Heart right ventricle (tissue), 16 donors: Measurements from ENCODE around the gene CACNG1. TPM values are rescaled to one million over a fixed set of nuclear protein-coding genes. Genes with fewer than 3 reads are reported as not detected.

Experiments used
- ATAC-seq, 8 donors: fragments of 200-7000 bp; cut with Tn5 transposase; one replicate each; pipeline ENCODE4 v1.9.1; 2020; ENCODE audit warnings: mild to moderate bottlenecking in 8 of 8, moderate library complexity in 8 of 8, moderate number of reproducible peaks in 1 of 8
- DNase-seq, 2 donors: peaks; one replicate each; pipeline ENCODE4 v3.0.0-alpha.2; 2020
- H3K27ac ChIP-seq, 10 donors: fragments of 200-600 bp; sonication (generic) in 2 of 10; one replicate each; pipeline versions ENCODE4 v1.5.0 to v1.8.0; 2020 to 2022; ENCODE audit warnings: mild to moderate bottlenecking in 3 of 10
- H3K27me3 ChIP-seq, 7 donors: fragments of 200-600 bp; one replicate each; pipeline ENCODE4 v1.8.0; 2021 to 2022; ENCODE audit warnings: mild to moderate bottlenecking in 2 of 7
- H3K36me3 ChIP-seq, 9 donors: fragments of 200-600 bp; sonication (generic) in 1 of 9; one replicate each; pipeline versions ENCODE4 v1.5.0 to v1.8.0; 2020 to 2022; ENCODE audit warnings: mild to moderate bottlenecking in 2 of 9
- H3K4me1 ChIP-seq, 9 donors: fragments of 200-600 bp; sonication (generic) in 1 of 9; one replicate each; pipeline versions ENCODE4 v1.5.0 to v1.8.0; 2020 to 2022; ENCODE audit warnings: mild to moderate bottlenecking in 4 of 9
- H3K4me3 ChIP-seq, 10 donors: fragments of 200-600 bp; sonication (generic) in 2 of 10; one replicate each; pipeline versions ENCODE4 v1.5.0 to v1.8.0; 2020 to 2022; ENCODE audit warnings: mild to moderate bottlenecking in 7 of 10, moderate library complexity in 2 of 10
- H3K9me3 ChIP-seq, 11 donors: fragments of 200-600 bp in 10 of 11; sonication (generic) in 2 of 11; one replicate each; pipeline versions ENCODE4 v1.5.0 to v1.8.0; 2013 to 2022; ENCODE audit warnings: mild to moderate bottlenecking in 2 of 11, control low read depth in 1 of 11, moderate library complexity in 1 of 11
- WGBS, 2 donors: extraction: QIAGEN DNeasy Blood & Tissue Kit; methylation state at CpG; one replicate each; pipeline ENCODE4 v1.1.7; 2013; ENCODE audit warnings: inconsistent platforms in 1 of 2; 5-methylcytosine and 5-hydroxymethylcytosine counted together
- intact Hi-C, 10 donors: fragments of 100-400 bp; cut with DNase I; formaldehyde crosslinking; loops; one replicate each; pipeline versions ENCODE4 v1.11.1 to v1.14.2; 2022
- polyA plus RNA-seq, 2 donors: library from polyadenylated mRNA; stranded (reverse); fragments of 200-250 nt; gene quantifications; one replicate each; pipeline ENCODE4 v1.2.3, GENCODE V29; 2013
- total RNA-seq, 10 donors: library from RNA; stranded (reverse); fragmentation: NEBNext Ultra II Directional in 3 of 10; extraction: Animal tissue kit (Norgen Biotek cat#: 25700) in 3 of 10; gene quantifications; one replicate each; pipeline versions ENCODE4 v1.2.1 to v1.2.4, GENCODE V29; 2021 to 2023
- TF ChIP-seq, protein P1 (sequence below), 9 donors: fragments of 200-600 bp; sonication (generic) in 2 of 9; IDR thresholded peaks; one replicate each; pipeline versions ENCODE4 v1.5.0 to v1.8.0; 2021 to 2022; ENCODE audit warnings: antibody characterized with exemption in 9 of 9, mild to moderate bottlenecking in 5 of 9, moderate library complexity in 1 of 9
- donor health status: Arrhythmogenic right ventricular cardiomyopathy.
- donor health status: ischemic (EF 13 %, LVEDD 7.1; RV severe dilation, severe dysfunction).
- donor health status: healthy with polysubstance abuse.
- donor health status: DM: no; HTN: yes; CAD: no.
- donor health status: DM: no; HTN: no; CAD: no.
- donor health status: ischemic (EF 25% LVEDD 6.9; RV normal size, moderate dysfunction).
- donor health status: ischemic (EF 25% LVEDD 5.7; RV mildly dilated, moderate dysfunction).
- donor health status: healthy.
- donor health status: DM: yes; HTN: yes; CAD: no.
- donor health status: Ischemic cardiomyopathy.
- donor health status: ischemic (EF 35%, LVEDD 5.7; RV mildly dilated, moderate dysfunction).
- donor health status: nonischemic (EF 11% LVEDD 7.7; RV severe dilation, severe dysfunction).
- donor health status: DM: yes; HTN: yes; CAD: no.
- donor health status: PGD.
- donor health status: ischemic (EF 29% LVEDD 5.4; RV normal size, mild dysfunction).
- donor health status: nonischemic (EF 23%, LVEDD 6.1; RV moderate dilation, normal function).

Gene CACNG1
- total and polyA plus RNA-seq, 12 donors: 0.26 TPM; not detected in 11

- ATAC-seq (no peak), DNase-seq (no peak)
- Histone ChIP-seq H3K27me3 (peaks cover 0 to 25% (median 4%) of the 10 kb centered on the region in 7 donors), H3K36me3 (no peaks in the 10 kb centered on the region), H3K4me3 (no peak overlapping the region), H3K9me3 (peaks cover 0 to 14% (median 0%) of the 10 kb centered on the region in 11 donors), H3K4me1 (no peaks in the 10 kb centered on the region), H3K27ac (no peak overlapping the region)
- intact Hi-C loops: no loop called here
- TF ChIP-seq, protein P1, sequence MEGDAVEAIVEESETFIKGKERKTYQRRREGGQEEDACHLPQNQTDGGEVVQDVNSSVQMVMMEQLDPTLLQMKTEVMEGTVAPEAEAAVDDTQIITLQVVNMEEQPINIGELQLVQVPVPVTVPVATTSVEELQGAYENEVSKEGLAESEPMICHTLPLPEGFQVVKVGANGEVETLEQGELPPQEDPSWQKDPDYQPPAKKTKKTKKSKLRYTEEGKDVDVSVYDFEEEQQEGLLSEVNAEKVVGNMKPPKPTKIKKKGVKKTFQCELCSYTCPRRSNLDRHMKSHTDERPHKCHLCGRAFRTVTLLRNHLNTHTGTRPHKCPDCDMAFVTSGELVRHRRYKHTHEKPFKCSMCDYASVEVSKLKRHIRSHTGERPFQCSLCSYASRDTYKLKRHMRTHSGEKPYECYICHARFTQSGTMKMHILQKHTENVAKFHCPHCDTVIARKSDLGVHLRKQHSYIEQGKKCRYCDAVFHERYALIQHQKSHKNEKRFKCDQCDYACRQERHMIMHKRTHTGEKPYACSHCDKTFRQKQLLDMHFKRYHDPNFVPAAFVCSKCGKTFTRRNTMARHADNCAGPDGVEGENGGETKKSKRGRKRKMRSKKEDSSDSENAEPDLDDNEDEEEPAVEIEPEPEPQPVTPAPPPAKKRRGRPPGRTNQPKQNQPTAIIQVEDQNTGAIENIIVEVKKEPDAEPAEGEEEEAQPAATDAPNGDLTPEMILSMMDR (IDR thresholded peaks at IDR 0.05): no peak
- WGBS, 2 donors: 70 to 77% methylated on average over 9 of the region's 9 CpGs
Measured at GRCh38 chr17:67011527-67012175, 32.7 kb upstream of the CACNG1 start.

- H3K9me3 ChIP-seq: peaks cover 0 to 8% (median 0%) of the 10 kb centered on the region in 11 donors
- peaks cover 0 to 27% (median 4%) of the 10 kb centered on the region in 7 donors for H3K27me3 ChIP-seq
- DNase-seq: no peak
- intact Hi-C loops: no loop called here
- ATAC-seq: no peak
- H3K36me3 ChIP-seq: no peaks in the 10 kb centered on the region
- no peak overlapping the region for H3K4me3 ChIP-seq
- 84 to 90% methylated on average over 8 of the region's 8 CpGs for WGBS, 2 donors
- TF ChIP-seq, protein P1 (IDR thresholded peaks at IDR 0.05): no peak
- no peak overlapping the region for H3K27ac ChIP-seq
- H3K4me1 ChIP-seq: no peaks in the 10 kb centered on the region
Measured at GRCh38 chr17:67013891-67014290, 30.5 kb upstream of the CACNG1 start.

- Histone ChIP-seq H3K4me3 (no peak overlapping the region), H3K4me1 (no peaks in the 10 kb centered on the region), H3K36me3 (no peaks in the 10 kb centered on the region), H3K9me3 (no peaks in the 10 kb centered on the region), H3K27ac (no peak overlapping the region), H3K27me3 (peaks cover 0 to 27% (median 4%) of the 10 kb centered on the region in 7 donors)
- TF ChIP-seq, protein P1 (IDR thresholded peaks at IDR 0.05): no peak
- no peak for ATAC-seq
- WGBS, 2 donors: 72 to 74% methylated on average over 11 of the region's 11 CpGs
- intact Hi-C loops: no loop called here
- no peak for DNase-seq
Measured at GRCh38 chr17:67015001-67015400, 29.4 kb upstream of the CACNG1 start.

- intact Hi-C loops: no loop called here
- Histone ChIP-seq H3K4me3 (no peak overlapping the region), H3K27ac (no peak overlapping the region), H3K9me3 (no peaks in the 10 kb centered on the region), H3K36me3 (no peaks in the 10 kb centered on the region), H3K27me3 (peaks cover 0 to 27% (median 2%) of the 10 kb centered on the region in 7 donors), H3K4me1 (no peaks in the 10 kb centered on the region)
- TF ChIP-seq, protein P1 (IDR thresholded peaks at IDR 0.05): no peak
- 71 to 73% methylated on average over 17 of the region's 17 CpGs for WGBS, 2 donors
- no peak for ATAC-seq
- DNase-seq: no peak
Measured at GRCh38 chr17:67016039-67016762, 28.2 kb upstream of the CACNG1 start.
